Amniotic stem cell (primary cell): Measurements from ENCODE around the gene ANXA6.
"Not testable (repeated sequence)": the region's sequence is repeated elsewhere in the genome, so short reads cannot be mapped to it uniquely, and the experiment has no call there.

Experiments
- DNase-seq: peaks from one replicate; lab custom pipeline; 2025; lab: John Stamatoyannopoulos, UW

The ANXA6 gene

DNA sequence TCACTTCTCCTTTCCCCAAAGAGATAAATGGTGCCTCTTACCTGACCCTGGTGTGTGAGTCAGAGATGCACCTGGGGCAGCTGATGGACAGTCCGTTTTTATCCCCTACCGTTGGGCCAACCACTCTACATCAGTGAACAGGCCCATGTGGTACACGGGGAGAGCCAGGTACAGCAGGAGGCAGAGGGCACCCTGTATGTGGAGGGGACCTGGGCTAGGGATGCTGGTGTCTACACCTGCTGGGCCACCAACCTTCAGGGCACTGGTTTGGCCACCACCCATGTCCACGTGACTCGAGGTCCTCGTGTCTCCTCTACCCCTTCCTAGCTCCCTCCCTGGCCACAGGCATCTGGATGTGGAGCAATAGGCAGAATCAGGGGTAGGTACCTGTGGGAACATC is 22.7 kb upstream of the ANXA6 start:
- DNase-seq, result no peak

DNA sequence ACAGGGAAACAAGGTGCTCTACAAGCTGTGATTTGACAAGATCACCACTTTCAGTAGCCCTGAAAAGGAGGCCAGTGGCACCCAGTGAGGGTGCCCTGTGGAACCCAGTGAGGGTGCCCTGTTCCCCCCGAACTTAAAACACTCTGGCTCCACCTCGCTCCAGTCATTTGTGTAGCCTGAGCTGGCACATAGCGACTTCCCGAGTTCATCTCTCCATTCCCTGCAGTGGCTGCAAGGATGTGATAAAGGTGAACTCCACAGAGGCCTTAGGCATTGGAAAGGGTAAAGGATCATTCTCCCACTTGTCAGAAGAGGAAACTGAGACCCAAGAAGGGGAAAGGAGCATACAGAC is 21.9 kb upstream of the ANXA6 start:
- DNase-seq, result no peak

- DNase-seq, result no peak
Measured at GRCh38 chr5:151178777-151179488, 21.4 kb upstream of the ANXA6 start.

DNA sequence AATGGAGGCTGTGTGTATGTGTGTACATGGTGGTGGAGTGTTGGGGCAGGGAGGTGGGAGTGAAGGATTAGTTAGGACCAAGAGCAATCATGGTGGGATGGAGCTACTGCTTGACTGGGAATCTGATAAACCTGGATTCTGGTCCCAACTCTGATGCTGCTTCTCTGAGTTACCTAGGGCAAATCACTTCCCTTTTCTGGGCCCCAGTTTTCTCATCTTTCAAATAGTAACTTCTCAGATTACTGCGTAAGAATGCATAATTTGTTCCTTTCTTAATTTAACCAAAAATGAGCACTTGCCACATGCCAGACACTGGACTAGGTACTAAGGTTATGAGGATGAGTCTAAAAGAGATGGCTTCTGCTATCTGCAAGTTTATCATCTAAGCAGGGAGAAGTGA is 20.8 kb upstream of the ANXA6 start:
- DNase-seq, result no peak

DNA sequence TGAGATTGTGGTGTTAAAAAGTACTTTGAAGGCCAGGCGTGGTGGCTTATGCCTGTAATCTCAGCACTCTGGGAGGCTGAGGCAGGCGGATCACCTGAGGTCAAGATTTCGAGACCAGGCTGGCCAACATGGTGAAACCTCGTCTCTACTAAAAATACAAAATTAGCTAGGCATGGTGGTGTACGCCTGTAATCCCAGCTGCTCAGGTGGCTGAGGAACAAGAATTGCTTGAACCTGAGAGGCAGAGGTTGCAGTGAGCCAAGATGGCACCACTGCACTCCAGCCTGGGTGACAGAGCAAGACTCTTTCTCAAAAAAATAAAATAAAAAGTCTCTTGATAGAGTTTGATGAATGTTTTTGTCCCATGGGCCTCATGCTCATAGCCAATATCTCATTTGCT is 18.7 kb upstream of the ANXA6 start:
- not testable (repeated sequence) for DNase-seq

- DNase-seq, result no peak
Measured at GRCh38 chr5:151174612-151175101, 17.1 kb upstream of the ANXA6 start.

DNA sequence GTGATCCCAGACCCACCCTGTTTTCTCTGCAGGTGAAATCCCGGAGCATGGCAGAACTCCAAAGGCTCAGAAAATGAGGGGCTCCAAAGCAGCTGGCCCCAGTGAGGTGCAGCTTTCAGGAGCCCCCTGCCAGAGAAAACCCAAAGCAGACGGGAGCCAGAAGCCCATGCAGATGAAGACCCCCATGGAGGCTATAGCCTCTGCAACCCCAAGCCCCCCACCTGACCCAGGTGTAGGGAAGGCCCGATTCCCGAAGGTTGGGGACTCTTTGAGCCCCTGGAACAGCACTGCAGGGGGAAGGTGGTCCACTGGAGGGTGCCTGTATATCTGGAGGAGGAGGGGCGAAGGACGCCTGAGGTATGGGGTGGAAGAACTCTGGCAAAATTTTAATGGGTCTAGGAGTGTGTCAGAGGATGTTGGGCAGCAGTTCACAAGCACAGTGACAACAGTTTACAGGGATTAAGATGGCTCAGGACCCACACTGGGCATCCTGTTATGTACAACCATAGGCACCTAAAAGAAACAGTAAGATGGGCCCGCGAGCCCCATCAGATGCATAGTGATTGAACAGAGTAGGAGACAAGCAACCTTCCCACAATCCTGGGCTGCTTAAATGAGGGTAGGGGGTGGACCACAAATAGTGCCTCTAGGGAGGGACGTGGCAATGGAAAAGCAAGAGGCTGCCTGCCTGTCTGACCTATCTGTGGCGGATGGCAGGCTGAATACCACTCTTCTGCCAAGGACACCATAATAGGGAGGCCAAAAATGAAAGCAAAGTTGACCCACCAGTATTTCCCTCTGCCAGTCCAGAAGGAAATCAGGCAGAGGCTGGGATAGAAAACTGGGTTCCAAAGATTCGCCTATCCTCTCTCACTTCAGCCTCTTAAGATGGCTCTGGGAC is 16.4 kb upstream of the ANXA6 start:
- DNase-seq, result no peak

GRCh38 chr5:151171529-151171928 is 13.9 kb upstream of the ANXA6 start:
- DNase-seq, result no peak

DNA sequence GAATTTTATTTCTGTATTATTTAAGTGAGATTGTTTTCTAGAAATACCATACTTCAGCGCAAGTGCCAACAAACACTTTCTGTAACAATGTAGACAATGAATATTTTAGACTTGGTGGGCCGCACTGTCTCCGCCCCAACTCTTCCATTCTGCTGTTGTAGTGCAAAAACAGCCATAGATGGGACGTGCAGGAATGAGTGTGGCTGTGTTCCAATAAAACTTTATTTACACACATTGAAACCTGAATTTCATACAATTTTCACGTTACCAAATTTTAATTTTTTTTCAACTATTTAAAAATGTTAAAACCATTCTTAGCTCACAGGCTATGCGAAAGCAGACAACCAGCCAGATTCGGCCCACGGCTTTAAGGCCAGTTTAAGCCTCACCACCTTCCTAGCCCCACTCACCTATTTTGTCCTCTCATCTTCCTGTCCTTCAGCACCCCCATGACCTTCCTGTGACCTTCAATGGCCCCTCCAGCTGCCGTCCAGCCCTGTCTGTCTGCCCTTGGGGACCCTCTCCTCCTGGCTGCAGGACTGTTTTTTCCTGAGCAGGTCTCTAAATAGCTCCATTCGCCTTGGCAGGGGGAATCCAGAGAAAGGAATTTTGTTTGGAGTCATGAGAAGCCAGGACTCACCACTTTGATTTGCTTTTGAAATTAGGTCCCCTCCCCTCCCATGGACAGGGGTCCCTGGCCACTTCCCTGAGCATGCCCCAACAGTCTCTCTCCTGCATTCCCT is 11.2 kb upstream of the ANXA6 start:
- no peak for DNase-seq

DNA sequence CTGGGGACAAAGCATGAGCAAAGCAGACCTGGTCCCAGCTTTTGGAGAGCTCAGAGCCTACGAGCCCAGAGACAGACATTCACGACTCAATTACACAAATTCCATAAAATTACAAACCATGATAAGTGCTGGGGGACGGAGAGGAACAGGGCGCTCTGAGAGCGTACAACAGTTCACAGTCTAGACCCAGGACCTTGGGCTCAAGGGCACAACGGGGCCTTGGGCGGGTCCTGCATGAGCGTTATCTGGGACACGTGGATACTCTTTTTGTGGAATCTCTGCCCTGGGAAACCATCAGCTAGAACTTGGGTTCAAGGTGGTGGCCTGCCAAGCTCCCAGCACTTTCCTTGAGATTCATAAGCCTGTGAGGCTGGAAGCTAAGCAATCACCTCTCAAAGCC is 9.4 kb upstream of the ANXA6 start:
- DNase-seq, result no peak

DNA sequence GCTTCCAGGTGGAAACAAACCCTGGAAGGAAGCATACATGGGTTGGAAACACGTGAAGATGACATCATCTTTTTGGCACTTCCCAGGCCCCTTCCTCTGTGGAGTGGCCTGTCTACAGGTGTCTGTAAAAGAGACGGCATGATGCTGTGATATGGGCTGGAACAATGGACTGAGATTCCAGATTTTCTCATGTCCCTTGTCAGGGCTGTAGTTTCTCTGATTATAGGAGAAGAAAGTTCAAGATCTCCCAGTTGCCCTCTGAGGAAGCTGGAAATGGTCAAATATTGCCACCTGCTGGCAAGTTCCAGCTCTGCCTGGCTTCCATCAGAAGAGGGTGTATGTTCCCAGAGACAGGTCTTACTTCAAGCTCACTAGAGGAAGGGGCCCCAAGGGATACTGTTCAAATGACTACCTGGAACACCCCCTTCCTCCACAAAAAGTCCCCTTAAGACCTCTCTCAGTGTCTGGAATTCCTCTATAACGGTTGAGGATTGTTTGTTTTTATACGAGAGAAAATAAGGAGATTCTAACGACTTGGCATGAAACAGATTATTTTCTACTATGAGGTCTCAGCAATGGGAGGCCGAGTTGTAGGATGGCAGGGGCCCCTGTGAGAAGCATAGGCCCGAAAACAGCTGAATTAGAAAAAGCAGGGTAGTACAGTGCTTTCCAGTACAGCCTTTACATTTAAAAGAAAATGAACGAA is 7.3 kb upstream of the ANXA6 start:
- DNase-seq, result no peak

- DNase-seq, result no peak
Measured at GRCh38 chr5:151162776-151163175, 5.2 kb upstream of the ANXA6 start.

GRCh38 chr5:151159649-151160373 is 2.2 kb upstream of the ANXA6 start:
- DNase-seq, result no peak

GRCh38 chr5:151158287-151158661 is 695 bp upstream of the ANXA6 start:
- DNase-seq, result no peak

DNA sequence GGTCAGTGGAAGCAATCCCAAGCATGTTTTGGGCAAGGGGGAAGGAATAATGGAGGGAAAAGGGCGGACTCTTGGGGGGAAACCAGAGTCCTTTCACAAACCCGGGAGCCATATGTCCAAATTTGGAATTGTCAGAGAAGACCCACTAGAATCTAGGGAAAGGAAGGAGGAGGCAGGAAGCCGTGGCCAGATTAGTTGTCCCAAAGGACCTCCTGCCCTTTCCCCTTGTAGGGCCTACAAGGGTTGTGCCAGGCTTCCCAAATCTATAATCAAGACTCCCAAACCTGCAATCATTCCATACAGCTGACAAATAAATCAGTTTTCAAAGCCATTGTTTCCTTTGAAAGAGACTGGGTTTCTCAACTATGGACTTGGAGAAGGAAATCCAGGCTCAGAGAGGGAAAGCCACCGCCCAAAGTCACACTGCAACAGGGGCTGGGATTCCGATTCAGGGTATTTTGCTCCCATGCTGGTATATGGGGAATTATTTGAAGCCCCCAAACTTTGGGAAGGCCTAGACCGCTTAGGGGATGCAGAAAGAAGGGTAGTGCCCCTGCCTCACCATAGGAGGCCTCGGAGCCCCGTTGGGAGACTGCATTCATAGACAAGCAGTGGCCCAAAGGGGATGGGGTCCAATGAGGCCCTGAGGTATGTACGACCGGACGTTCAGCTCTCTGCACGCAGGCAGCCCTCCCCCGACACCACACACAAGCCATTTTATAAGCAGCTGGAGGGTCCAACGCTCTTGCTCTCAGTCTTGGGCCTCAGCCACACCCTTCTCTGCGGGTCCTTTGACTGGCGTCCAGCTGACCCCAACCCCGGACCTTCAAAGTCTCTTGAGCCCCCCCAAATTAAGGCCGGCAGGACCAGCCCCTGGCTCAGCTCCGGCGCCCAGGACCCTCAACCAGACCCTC is 815 bp downstream of the ANXA6 start:
- DNase-seq, result no peak

DNA sequence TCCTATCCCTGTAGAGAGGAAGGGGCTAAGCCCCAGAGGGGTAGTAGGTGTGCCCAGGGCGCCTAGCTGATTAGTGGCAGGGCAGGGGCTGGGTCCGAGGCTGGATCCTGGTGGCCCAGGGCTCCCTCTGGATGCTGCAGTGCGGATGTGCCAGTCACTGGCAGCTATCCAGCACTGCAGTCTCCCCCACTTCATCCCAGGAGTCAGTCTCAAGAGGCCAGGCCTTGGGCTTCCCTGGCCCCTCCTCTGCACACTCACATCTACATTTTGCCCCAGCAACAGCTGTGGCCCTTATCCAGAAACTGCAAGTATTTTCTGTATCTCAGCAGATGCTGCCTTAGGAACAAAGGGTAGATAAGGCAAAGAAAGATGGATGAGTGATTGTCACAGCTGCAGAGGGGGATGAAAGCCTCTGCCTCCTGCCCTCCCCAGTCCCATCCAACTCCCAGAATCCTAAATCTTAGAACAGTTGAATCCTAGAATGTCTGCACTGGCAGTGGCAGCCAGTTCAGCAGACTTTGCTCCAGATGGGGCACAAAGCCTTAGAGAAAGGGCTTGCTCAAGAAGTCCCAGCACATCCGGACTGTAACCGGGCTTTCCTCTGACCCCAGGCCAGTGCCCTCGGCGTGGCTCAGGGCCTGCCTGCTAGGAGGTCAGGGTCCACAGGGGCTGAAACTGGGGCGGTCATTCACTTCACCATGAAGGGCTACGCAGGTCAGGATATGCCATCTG is 1.6 kb downstream of the ANXA6 start:
- DNase-seq, result peak; percentile 13

DNA sequence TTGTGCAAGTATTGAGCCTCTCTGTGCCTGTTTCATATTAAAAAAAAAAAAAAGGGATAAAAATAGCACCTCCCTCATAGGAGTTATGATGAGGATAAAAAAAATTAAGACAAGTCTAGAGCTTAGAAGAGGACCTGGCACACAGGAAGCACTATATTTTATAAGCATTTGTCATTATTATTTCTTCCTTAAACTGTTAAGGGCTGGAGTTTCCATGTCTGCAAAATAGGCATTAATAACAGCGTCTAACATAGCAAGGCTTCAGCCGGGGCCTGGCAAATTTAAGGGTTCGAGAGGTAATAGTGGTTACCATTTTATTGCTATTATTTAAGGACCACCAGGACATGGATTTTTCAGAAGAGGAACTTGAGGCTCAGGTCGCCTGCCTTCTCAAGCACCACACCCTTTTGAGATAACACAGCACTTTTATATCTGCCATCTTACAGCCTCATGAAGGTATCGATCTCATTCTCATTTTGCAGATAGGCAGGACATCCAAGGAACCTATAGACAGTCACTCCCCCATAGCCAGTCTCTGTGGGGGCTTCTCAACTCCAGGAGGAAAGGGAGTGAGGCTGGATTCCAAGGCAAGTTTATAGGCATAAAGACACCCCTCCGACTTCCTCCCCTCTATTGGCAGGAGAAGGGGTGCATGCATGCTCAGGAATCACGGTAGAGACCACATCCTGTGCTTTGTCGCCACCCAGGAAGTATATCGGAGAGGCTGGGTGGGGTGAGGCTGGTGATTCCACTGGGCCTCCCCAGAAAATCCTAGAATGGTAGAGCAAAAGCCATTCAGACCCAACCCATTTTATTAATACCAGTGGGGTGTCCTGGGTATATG is 2.4 kb downstream of the ANXA6 start:
- DNase-seq, result no peak

DNA sequence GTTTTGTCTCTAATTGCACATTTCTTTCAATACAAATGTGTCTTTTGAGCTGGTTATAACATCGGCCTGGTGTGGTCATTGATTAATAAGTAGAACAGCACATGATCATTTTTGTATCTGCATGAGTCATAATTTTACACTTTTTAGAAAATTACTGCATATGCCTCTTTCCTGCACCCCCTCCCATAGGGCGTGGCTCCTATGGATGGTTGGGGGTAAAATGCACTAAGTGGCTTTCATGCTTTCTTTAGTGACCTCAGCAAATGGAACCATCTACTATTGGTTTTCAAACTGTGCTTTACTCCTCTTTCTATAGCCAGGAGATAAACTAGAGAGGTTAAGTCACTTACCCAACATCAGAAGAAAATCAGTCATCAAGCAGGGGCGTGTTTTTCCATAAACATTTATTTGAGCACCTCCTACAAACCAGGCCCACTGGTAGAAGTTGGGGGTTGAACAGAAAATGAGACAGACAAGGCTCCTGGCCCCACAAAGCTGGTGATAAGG is 3.8 kb downstream of the ANXA6 start:
- no peak for DNase-seq
